HepG2 (cell line): Measurements from ENCODE around the gene TLE1. TPM values are rescaled to one million over a fixed set of nuclear protein-coding genes. Genes with fewer than 3 reads are reported as not detected.

Experiments used
- ATAC-seq: fragments of 200-7000 bp; cut with Tn5 transposase; 3 replicates; pipeline ENCODE4 v1.9.1; 2020; ENCODE audit warnings: mild to moderate bottlenecking, moderate library complexity
- BruUV-seq: library from RNA; stranded (reverse); fragments of 400-500 nt; replicated peaks from 2 replicates; lab custom pipeline; 2021; lab: Mats Ljungman, UMichigan
- CTCF ChIA-PET: fragments of 300-600 bp; formaldehyde crosslinking; extraction: SDS; loops from one replicate; lab custom pipeline; 2021; ENCODE audit warnings: low total read pairs, inconsistent platforms, low intra/inter-chr PET ratio; lab: Yijun Ruan, JAX
- POLR2A ChIA-PET: fragments of 350-600 bp; sonication (Branson Sonifier 250); formaldehyde crosslinking; loops from one replicate; lab custom pipeline; 2020; ENCODE audit warnings: antibody characterized with exemption, inconsistent platforms; lab: Yijun Ruan, JAX
- DNase-seq: peaks from one replicate; pipeline ENCODE4 v3.0.0-alpha.2; 2015; ENCODE audit warnings: low spot score
- FAIRE-seq: peaks from 3 replicates; lab custom pipeline; 2011; peaks lifted over from hg19 to GRCh38; lab: Jason Lieb, UNC
- H2AFZ ChIP-seq: one replicate; pipeline ENCODE4 v1.6.1; 2011; ENCODE audit warnings: low read length, inconsistent platforms
- H3K27ac ChIP-seq: fragments of 300-600 bp; 3 replicates; pipeline ENCODE4 v1.8.0; 2011; ENCODE audit warnings: mixed run types, mild to moderate bottlenecking, mixed read lengths, low read length, inconsistent platforms; ENCODE audit not compliant: insufficient read depth; ENCODE audit errors: extremely low read length
- H3K27me3 ChIP-seq, 2 experiments: fragments of 200-600 bp in 1 of 2; 2 replicates in 1 of 2; 3 replicates in 1 of 2; pipeline versions ENCODE4 v1.6.0 to v1.8.0; 2011; ENCODE audit warnings: low read length in 2 of 2, mild to moderate bottlenecking in 2 of 2, moderate library complexity in 2 of 2, inconsistent platforms in 1 of 2; ENCODE audit not compliant: insufficient read depth in 2 of 2, control insufficient read depth in 1 of 2
- H3K36me3 ChIP-seq, 2 experiments: fragments of 200-600 bp in 1 of 2; replicated peaks in 1 of 2; 2 replicates in 1 of 2; 3 replicates in 1 of 2; pipeline versions ENCODE4 v1.5.1 to v1.8.0; 2011; ENCODE audit warnings: low read length in 2 of 2, inconsistent platforms in 1 of 2; ENCODE audit not compliant: insufficient read depth in 2 of 2, control insufficient read depth in 1 of 2
- H3K4me1 ChIP-seq: 2 replicates; pipeline ENCODE4 v1.5.1; 2012; ENCODE audit warnings: low read length, inconsistent platforms; ENCODE audit not compliant: insufficient read depth
- H3K4me2 ChIP-seq: 2 replicates; pipeline ENCODE4 v1.6.0; 2011; ENCODE audit warnings: low read depth, low read length, inconsistent platforms
- H3K4me3 ChIP-seq, 3 experiments: fragments of 200-600 bp in 1 of 3; sonication (generic), shearing (Covaris generic) in 1 of 3; replicated peaks in 1 of 3; 2 replicates each; pipeline ENCODE4 v1.5.1; 2011 to 2016; ENCODE audit warnings: low read length in 3 of 3, inconsistent platforms in 2 of 3, low read depth in 2 of 3, mild to moderate bottlenecking in 2 of 3, control low read depth in 1 of 3, mixed read lengths in 1 of 3; ENCODE audit not compliant: insufficient read depth in 1 of 3
- H3K79me2 ChIP-seq: one replicate; pipeline ENCODE4 v1.6.1; 2011; ENCODE audit warnings: low read length, inconsistent platforms; ENCODE audit not compliant: insufficient read depth
- H3K9ac ChIP-seq: 2 replicates; pipeline ENCODE4 v1.6.0; 2011; ENCODE audit warnings: mild to moderate bottlenecking, low read depth, low read length, inconsistent platforms; ENCODE audit not compliant: insufficient read depth
- H3K9me3 ChIP-seq: 2 replicates; pipeline ENCODE4 v1.5.1; 2012; ENCODE audit warnings: mild to moderate bottlenecking, low read length
- H4K20me1 ChIP-seq: 2 replicates; pipeline ENCODE4 v1.6.0; 2011; ENCODE audit warnings: inconsistent platforms, mild to moderate bottlenecking, low read length, moderate library complexity; ENCODE audit not compliant: insufficient read depth
- ATAD3A ChIP-seq: sonication (generic); formaldehyde crosslinking; IDR thresholded peaks from 2 replicates; pipeline ENCODE4 v1.4.0; 2020; ENCODE audit warnings: missing genetic modification reagents
- HDAC2 ChIP-seq: sonication (generic); formaldehyde crosslinking; IDR thresholded peaks from 2 replicates; pipeline ENCODE4 v1.4.0; 2020; ENCODE audit warnings: missing genetic modification reagents
- HMG20B ChIP-seq: conservative IDR thresholded peaks from 2 replicates; pipeline ENCODE4 v1.6.1; 2016; ENCODE audit warnings: missing genetic modification reagents, missing compliant biosample characterization
- MAFF ChIP-seq: IDR thresholded peaks from 2 replicates; pipeline ENCODE4 v1.6.1; 2011; ENCODE audit warnings: low read depth, low read length, improper control_type of control experiment
- MAFK ChIP-seq, 2 experiments: IDR thresholded peaks in 1 of 2; conservative IDR thresholded peaks in 1 of 2; 2 replicates each; pipeline ENCODE4 v1.6.1; 2011; ENCODE audit warnings: improper control_type of control experiment in 2 of 2, low read length in 2 of 2
- NCOA2 ChIP-seq: sonication (generic); formaldehyde crosslinking; IDR thresholded peaks from 2 replicates; pipeline ENCODE4 v1.8.0; 2022; ENCODE audit warnings: inconsistent platforms
- NR2C2 ChIP-seq: sonication (generic); formaldehyde crosslinking; IDR thresholded peaks from 2 replicates; pipeline ENCODE4 v1.4.0; 2020; ENCODE audit warnings: missing genetic modification reagents, mild to moderate bottlenecking, moderate library complexity, borderline replicate concordance
- NR2F6 ChIP-seq, 2 experiments: IDR thresholded peaks; 2 replicates each; pipeline ENCODE4 v1.6.1; 2016; ENCODE audit warnings: antibody characterized with exemption in 1 of 2, mild to moderate bottlenecking in 1 of 2
- POLR2A ChIP-seq, 2 experiments: IDR thresholded peaks; 2 replicates each; pipeline ENCODE4 v1.6.1; 2011; ENCODE audit warnings: low read depth in 2 of 2, low read length in 2 of 2, mild to moderate bottlenecking in 1 of 2, moderate library complexity in 1 of 2; ENCODE audit not compliant: insufficient read depth in 1 of 2
- SOX13 ChIP-seq, 3 experiments: fragments of 450-650 bp in 1 of 3; sonication (generic) in 1 of 3; formaldehyde crosslinking in 1 of 3; IDR thresholded peaks in 2 of 3; conservative IDR thresholded peaks in 1 of 3; 2 replicates each; pipeline versions ENCODE4 v1.5.0 to v1.6.1; 2016 to 2020; ENCODE audit warnings: antibody characterized with exemption in 1 of 3, mild to moderate bottlenecking in 1 of 3, missing compliant biosample characterization in 1 of 3, missing genetic modification reagents in 1 of 3, moderate library complexity in 1 of 3
- STAG1 ChIP-seq: sonication (generic); formaldehyde crosslinking; IDR thresholded peaks from 2 replicates; pipeline ENCODE4 v1.4.0; 2020; ENCODE audit warnings: missing genetic modification reagents
- TSC22D2 ChIP-seq: sonication (generic); formaldehyde crosslinking; IDR thresholded peaks from 2 replicates; pipeline ENCODE4 v1.5.1; 2020; ENCODE audit warnings: missing genetic modification reagents, mild to moderate bottlenecking, borderline replicate concordance
- YEATS2 ChIP-seq: sonication (generic); formaldehyde crosslinking; IDR thresholded peaks from 2 replicates; pipeline ENCODE4 v1.4.0; 2020; ENCODE audit warnings: missing genetic modification reagents, borderline replicate concordance
- ZFAT ChIP-seq: sonication (generic); formaldehyde crosslinking; conservative IDR thresholded peaks from 2 replicates; pipeline ENCODE4 v1.8.1; 2023; ENCODE audit warnings: missing genetic modification reagents, inconsistent platforms
- ZNF350 ChIP-seq: sonication (generic); formaldehyde crosslinking; IDR thresholded peaks from 2 replicates; pipeline ENCODE4 v1.4.0; 2020; ENCODE audit warnings: mild to moderate bottlenecking, low read depth, missing genetic modification reagents, borderline replicate concordance
- ZNF883 ChIP-seq: sonication (generic); formaldehyde crosslinking; IDR thresholded peaks from 2 replicates; pipeline ENCODE4 v1.5.1; 2020; ENCODE audit warnings: mild to moderate bottlenecking, missing genetic modification reagents; ENCODE audit errors: not compliant biosample characterization
- WGBS: methylation state at CpG from one replicate; pipeline ENCODE4 v1.1.6; 2017; ENCODE audit warnings: low lambda C conversion rate; 5-methylcytosine and 5-hydroxymethylcytosine counted together
- in situ Hi-C: cut with HindIII; loops from 2 replicates; pipeline ENCODE4 v1.10.0; 2017; ENCODE audit warnings: low pct_unique_long_range_greater_than_20kb; ENCODE audit not compliant: extremely low pct_ligation_motif_present
- intact Hi-C: fragments of 100-400 bp; cut with micrococcal nuclease; formaldehyde crosslinking; loops from one replicate; pipeline ENCODE4 v1.10.0; 2022; ENCODE audit not compliant: unreplicated experiment
- polyA plus RNA-seq, 8 experiments: library from polyadenylated mRNA; depleted of rRNA in 3 of 8; stranded (reverse) in 7 of 8; unstranded in 1 of 8; fragments of >200 nt; fragmentation: Illumina TruSeq in 4 of 8; extraction: Trizol in 4 of 8; gene quantifications; 2 replicates each; pipeline versions ENCODE4 v1.2.1 to v1.2.3, GENCODE V29; 2011 to 2016; ENCODE audit warnings: low read depth in 4 of 8, missing spikeins in 1 of 8, mixed read lengths in 1 of 8; ENCODE audit not compliant: insufficient read depth in 1 of 8
- total RNA-seq, 5 experiments: library from RNA; depleted of rRNA; stranded (reverse); fragments of >200 nt; fragmentation: Illumina TruSeq; extraction: Trizol; gene quantifications; 2 replicates each; pipeline ENCODE4 v1.2.3, GENCODE V29; 2016; ENCODE audit warnings: low read depth in 1 of 5

Gene TLE1
- total and polyA plus RNA-seq, 2 of the 13 experiments (the other 11 are each of a cell fraction or from before 2014, with no cell fraction given), result 35.9 to 109 TPM

DNA sequence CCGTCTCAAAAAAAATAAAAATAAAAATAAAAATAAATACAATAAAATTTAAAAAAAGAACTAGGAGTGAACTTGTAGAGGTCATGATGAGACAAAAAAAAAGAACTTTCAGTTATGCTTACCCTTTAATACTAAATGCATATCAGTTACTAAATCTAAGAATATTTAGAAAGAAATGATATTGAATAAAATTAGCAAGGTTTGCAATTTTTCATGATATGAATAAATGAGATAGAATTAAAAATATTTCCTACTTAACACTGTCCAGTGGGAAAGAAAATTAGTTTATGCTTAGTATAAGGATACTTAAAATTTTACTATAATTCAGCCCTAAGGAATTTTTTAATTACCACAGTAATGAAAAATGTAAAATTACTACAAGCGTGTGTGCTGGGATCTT is 132.4 kb downstream of the TLE1 start:
- peaks cover 52% of the 10 kb centered on the region for H3K4me1 ChIP-seq
- no TSS peak for BruUV-seq
- no peaks in the 10 kb centered on the region for H3K27me3 ChIP-seq
- whole genome bisulfite sequencing, result 99% methylated on average over 2 of the region's 2 CpGs
- no peak overlapping the region for H3K4me2 ChIP-seq
- H3K4me3 ChIP-seq, result no peak overlapping the region
- FAIRE-seq, result no peak
- no peaks in the 10 kb centered on the region for H3K79me2 ChIP-seq
- H3K9me3 ChIP-seq, result no peaks in the 10 kb centered on the region
- POLR2A ChIA-PET, result no interaction called here
- H4K20me1 ChIP-seq, result no peaks in the 10 kb centered on the region
- no peak for TF ChIP-seq ZFAT (CRISPR knock-in tag)
- peak; percentile 55; the same call in 1 of the 2 replicates for TF ChIP-seq MAFF
- no peak for TF ChIP-seq ZNF883 (CRISPR knock-in tag)
- no peak for TF ChIP-seq YEATS2
- peak; percentile 31 to 72; a peak in 3 of 4 replicates for TF ChIP-seq MAFK (conservative IDR thresholded peaks at IDR 0.05 in 1 of 2, IDR thresholded peaks at IDR 0.05 in 1 of 2; ENCODE audit: low read length in 2 of 2)
- TF ChIP-seq POLR2A (IDR thresholded peaks at IDR 0.05; ENCODE audit: insufficient read depth in 1 of 2, low read depth in 2 of 2, low read length in 2 of 2), result no peak
- no peak for ATAC-seq
- H3K36me3 ChIP-seq, result no peaks in the 10 kb centered on the region
- no peak overlapping the region for H3K27ac ChIP-seq
- CTCF ChIA-PET, result no interaction called here
- no peak for DNase-seq
- in situ Hi-C loops (no loop called here), intact Hi-C loops (no loop called here)
- H2AFZ ChIP-seq, result no peak overlapping the region
- no peak overlapping the region for H3K9ac ChIP-seq

- H3K4me2 ChIP-seq, result peak overlapping the region; percentile 28
- no peak overlapping the region for H2AFZ ChIP-seq
- no peaks in the 10 kb centered on the region for H3K36me3 ChIP-seq
- DNase-seq, result peak; percentile 65
- no peak overlapping the region for H3K9ac ChIP-seq
- no peaks in the 10 kb centered on the region for H4K20me1 ChIP-seq
- peaks cover 70% of the 10 kb centered on the region for H3K4me1 ChIP-seq
- 26% methylated on average over 4 of the region's 4 CpGs for WGBS
- ATAC-seq, result peak; percentile 75
- in situ Hi-C loops (no loop called here), intact Hi-C loops (loop anchor here (5.0 kb wide), 1 partner anchor 35 kb away; no protein-coding TSS in a partner anchor)
- H3K79me2 ChIP-seq, result no peaks in the 10 kb centered on the region
- no peaks in the 10 kb centered on the region for H3K9me3 ChIP-seq
- no peak for FAIRE-seq
- BruUV-seq, result no TSS peak
- H3K4me3 ChIP-seq, result no peak overlapping the region
- H3K27ac ChIP-seq, result no peak overlapping the region
- POLR2A ChIA-PET, result interaction anchor here (1.3 kb wide), 2 partner anchors 65 to 134 kb away, joined by 3 read pairs; no protein-coding TSS in a partner anchor
- no peaks in the 10 kb centered on the region for H3K27me3 ChIP-seq
- CTCF ChIA-PET, result no interaction called here
- TF ChIP-seq NCOA2 (CRISPR knock-in tag) (0 out of 2 replicates have a peak, but pooled peaks have one; percentile 19), NR2C2 (CRISPR knock-in tag) (peak; percentile 50; the same call in 1 of the 2 replicates), TSC22D2 (CRISPR knock-in tag) (no peak), NR2F6 (IDR thresholded peaks at IDR 0.05) (peak; percentile 78), NR2F6 (CRISPR knock-in tag; IDR thresholded peaks at IDR 0.05) (peak; percentile 77; the same call in 1 of the 2 replicates), HDAC2 (CRISPR knock-in tag) (0 out of 2 replicates have a peak, but pooled peaks have one; percentile 41), HMG20B (CRISPR knock-in tag) (0 out of 2 replicates have a peak, but pooled peaks have one; percentile 23), ATAD3A (CRISPR knock-in tag) (no peak), ZNF350 (no peak), STAG1 (CRISPR knock-in tag) (peak; percentile 26), SOX13 (IDR thresholded peaks at IDR 0.05) (no peak), SOX13 (CRISPR knock-in tag; conservative IDR thresholded peaks at IDR 0.05 in 1 of 2, IDR thresholded peaks at IDR 0.05 in 1 of 2) (peak in 1 of 2 experiments; percentile 43; a peak in 1 of 4 replicates)
Measured at GRCh38 chr9:81552581-81552991, 136.8 kb downstream of the TLE1 start.
